HepG2 (cell line): ENCODE results near the gene NIN. TPM values are rescaled to one million over a fixed set of nuclear protein-coding genes. Genes with fewer than 3 reads are reported as not detected.
A peak's percentile ranks its signal among the peaks of the same experiment; 100 is the strongest.

Experiments used
- ATAC-seq: fragments of 200-7000 bp; cut with Tn5 transposase; 3 replicates; pipeline ENCODE4 v1.9.1; 2020; ENCODE audit warnings: mild to moderate bottlenecking, moderate library complexity
- BruUV-seq: library from RNA; stranded (reverse); fragments of 400-500 nt; replicated peaks from 2 replicates; lab custom pipeline; 2021; lab: Mats Ljungman, UMichigan
- CTCF ChIA-PET: fragments of 300-600 bp; formaldehyde crosslinking; extraction: SDS; loops from one replicate; lab custom pipeline; 2021; ENCODE audit warnings: low total read pairs, inconsistent platforms, low intra/inter-chr PET ratio; lab: Yijun Ruan, JAX
- POLR2A ChIA-PET: fragments of 350-600 bp; sonication (Branson Sonifier 250); formaldehyde crosslinking; loops from one replicate; lab custom pipeline; 2020; ENCODE audit warnings: antibody characterized with exemption, inconsistent platforms; lab: Yijun Ruan, JAX
- DNase-seq: peaks from one replicate; pipeline ENCODE4 v3.0.0-alpha.2; 2015; ENCODE audit warnings: low spot score
- FAIRE-seq: peaks from 3 replicates; lab custom pipeline; 2011; peaks lifted over from hg19 to GRCh38; lab: Jason Lieb, UNC
- H2AFZ ChIP-seq: one replicate; pipeline ENCODE4 v1.6.1; 2011; ENCODE audit warnings: low read length, inconsistent platforms
- H3K27ac ChIP-seq: fragments of 300-600 bp; 3 replicates; pipeline ENCODE4 v1.8.0; 2011; ENCODE audit warnings: mixed run types, mild to moderate bottlenecking, mixed read lengths, low read length, inconsistent platforms; ENCODE audit not compliant: insufficient read depth; ENCODE audit errors: extremely low read length
- H3K27me3 ChIP-seq, 2 experiments: fragments of 200-600 bp in 1 of 2; 2 replicates in 1 of 2; 3 replicates in 1 of 2; pipeline versions ENCODE4 v1.6.0 to v1.8.0; 2011; ENCODE audit warnings: low read length in 2 of 2, mild to moderate bottlenecking in 2 of 2, moderate library complexity in 2 of 2, inconsistent platforms in 1 of 2; ENCODE audit not compliant: insufficient read depth in 2 of 2, control insufficient read depth in 1 of 2
- H3K36me3 ChIP-seq, 2 experiments: fragments of 200-600 bp in 1 of 2; replicated peaks in 1 of 2; 2 replicates in 1 of 2; 3 replicates in 1 of 2; pipeline versions ENCODE4 v1.5.1 to v1.8.0; 2011; ENCODE audit warnings: low read length in 2 of 2, inconsistent platforms in 1 of 2; ENCODE audit not compliant: insufficient read depth in 2 of 2, control insufficient read depth in 1 of 2
- H3K4me1 ChIP-seq: 2 replicates; pipeline ENCODE4 v1.5.1; 2012; ENCODE audit warnings: low read length, inconsistent platforms; ENCODE audit not compliant: insufficient read depth
- H3K4me2 ChIP-seq: 2 replicates; pipeline ENCODE4 v1.6.0; 2011; ENCODE audit warnings: low read depth, low read length, inconsistent platforms
- H3K4me3 ChIP-seq, 3 experiments: fragments of 200-600 bp in 1 of 3; sonication (generic), shearing (Covaris generic) in 1 of 3; replicated peaks in 1 of 3; 2 replicates each; pipeline ENCODE4 v1.5.1; 2011 to 2016; ENCODE audit warnings: low read length in 3 of 3, inconsistent platforms in 2 of 3, low read depth in 2 of 3, mild to moderate bottlenecking in 2 of 3, control low read depth in 1 of 3, mixed read lengths in 1 of 3; ENCODE audit not compliant: insufficient read depth in 1 of 3
- H3K79me2 ChIP-seq: one replicate; pipeline ENCODE4 v1.6.1; 2011; ENCODE audit warnings: low read length, inconsistent platforms; ENCODE audit not compliant: insufficient read depth
- H3K9ac ChIP-seq: 2 replicates; pipeline ENCODE4 v1.6.0; 2011; ENCODE audit warnings: mild to moderate bottlenecking, low read depth, low read length, inconsistent platforms; ENCODE audit not compliant: insufficient read depth
- H3K9me3 ChIP-seq: 2 replicates; pipeline ENCODE4 v1.5.1; 2012; ENCODE audit warnings: mild to moderate bottlenecking, low read length
- H4K20me1 ChIP-seq: 2 replicates; pipeline ENCODE4 v1.6.0; 2011; ENCODE audit warnings: inconsistent platforms, mild to moderate bottlenecking, low read length, moderate library complexity; ENCODE audit not compliant: insufficient read depth
- BCL6 ChIP-seq: IDR thresholded peaks from 2 replicates; pipeline ENCODE4 v1.6.1; 2016; ENCODE audit warnings: missing genetic modification reagents, missing compliant biosample characterization
- EEA1 ChIP-seq: sonication (generic); formaldehyde crosslinking; IDR thresholded peaks from 2 replicates; pipeline ENCODE4 v1.5.1; 2020; ENCODE audit warnings: mild to moderate bottlenecking, missing genetic modification reagents, borderline replicate concordance
- WGBS: methylation state at CpG from one replicate; pipeline ENCODE4 v1.1.6; 2017; ENCODE audit warnings: low lambda C conversion rate; 5-methylcytosine and 5-hydroxymethylcytosine counted together
- in situ Hi-C: cut with HindIII; loops from 2 replicates; pipeline ENCODE4 v1.10.0; 2017; ENCODE audit warnings: low pct_unique_long_range_greater_than_20kb; ENCODE audit not compliant: extremely low pct_ligation_motif_present
- intact Hi-C: fragments of 100-400 bp; cut with micrococcal nuclease; formaldehyde crosslinking; loops from one replicate; pipeline ENCODE4 v1.10.0; 2022; ENCODE audit not compliant: unreplicated experiment
- polyA plus RNA-seq, 8 experiments: library from polyadenylated mRNA; depleted of rRNA in 3 of 8; stranded (reverse) in 7 of 8; unstranded in 1 of 8; fragments of >200 nt; fragmentation: Illumina TruSeq in 4 of 8; extraction: Trizol in 4 of 8; gene quantifications; 2 replicates each; pipeline versions ENCODE4 v1.2.1 to v1.2.3, GENCODE V29; 2011 to 2016; ENCODE audit warnings: low read depth in 4 of 8, missing spikeins in 1 of 8, mixed read lengths in 1 of 8; ENCODE audit not compliant: insufficient read depth in 1 of 8
- total RNA-seq, 5 experiments: library from RNA; depleted of rRNA; stranded (reverse); fragments of >200 nt; fragmentation: Illumina TruSeq; extraction: Trizol; gene quantifications; 2 replicates each; pipeline ENCODE4 v1.2.3, GENCODE V29; 2016; ENCODE audit warnings: low read depth in 1 of 5
- TF ChIP-seq, protein P1 (sequence below): sonication (generic); formaldehyde crosslinking; IDR thresholded peaks from 2 replicates; pipeline ENCODE4 v1.5.0; 2020; ENCODE audit warnings: mild to moderate bottlenecking, missing genetic modification reagents, borderline replicate concordance
- TF ChIP-seq, protein P2 (sequence below): IDR thresholded peaks from 2 replicates; pipeline ENCODE4 v1.4.0; 2020; ENCODE audit warnings: mild to moderate bottlenecking, missing genetic modification reagents
- TF ChIP-seq, protein P3 (sequence below): fragments of 450-650 bp; IDR thresholded peaks from 2 replicates; pipeline ENCODE4 v1.6.1; 2016

The NIN gene
- total and polyA plus RNA-seq, 2 of the 13 experiments (the other 11 are each of a cell fraction or from before 2014, with no cell fraction given): 2.8 to 9.7 TPM

DNA sequence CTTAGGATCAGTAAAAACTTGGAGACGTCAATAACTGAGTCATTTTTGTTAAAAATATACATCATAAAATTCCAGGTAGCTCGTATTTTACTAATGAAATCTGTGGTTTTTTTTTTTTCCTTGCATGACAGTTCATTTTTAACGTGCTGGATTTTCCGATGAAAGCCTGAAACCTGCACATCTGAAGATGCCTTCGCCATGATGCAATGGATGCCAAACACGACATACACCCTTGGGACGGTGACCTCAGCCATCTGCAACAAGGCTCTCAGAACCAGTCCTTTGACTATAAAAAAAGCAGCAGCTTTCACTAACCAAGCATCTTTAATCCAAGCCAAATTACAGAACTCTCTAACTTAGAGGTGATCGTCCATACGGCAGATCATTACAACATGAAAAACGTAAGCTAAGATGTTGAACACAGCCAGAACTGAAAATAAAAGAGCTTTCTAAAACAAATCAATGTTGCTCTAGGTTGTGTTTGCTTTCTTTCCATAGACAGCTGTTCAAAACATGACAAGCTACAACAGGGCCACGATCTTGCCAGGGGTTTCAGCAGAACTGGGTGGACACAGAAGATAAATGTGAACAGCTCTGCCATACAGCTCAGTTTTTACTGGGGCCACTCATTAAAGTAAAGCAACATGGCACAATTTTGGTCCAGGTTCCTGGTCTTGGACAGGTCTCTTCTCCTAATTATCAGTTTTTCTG is 7.8 kb downstream of the NIN start:
- H3K4me2 ChIP-seq: peak overlapping the region; percentile 13; the same call in 1 of the 2 replicates

DNA sequence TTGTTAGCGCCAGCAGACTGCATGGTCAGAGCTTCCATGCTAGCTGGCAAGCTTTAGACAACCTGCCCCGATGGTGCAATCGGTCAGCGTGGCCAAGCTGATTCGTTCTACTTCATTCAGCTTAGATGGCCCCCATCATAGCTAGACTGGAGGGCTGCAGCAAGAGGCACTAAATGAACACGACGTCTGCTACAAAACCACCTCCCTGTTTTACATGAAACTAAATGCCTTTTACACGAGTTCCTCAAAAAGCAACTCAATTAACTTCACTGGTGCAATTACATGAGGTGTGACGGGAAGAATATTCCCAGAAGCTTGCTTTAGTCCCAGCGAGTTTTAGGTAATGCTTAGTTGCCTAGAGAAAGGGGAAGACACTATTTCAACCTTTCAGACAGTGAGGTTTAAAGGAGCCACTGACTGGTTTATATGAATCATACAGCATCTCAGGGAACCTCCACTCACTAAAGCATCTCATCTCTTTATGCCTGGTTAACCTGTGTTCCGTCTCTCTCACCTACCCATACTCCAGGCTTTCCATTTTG is 8.4 kb downstream of the NIN start:
- H3K4me1 ChIP-seq: peaks cover 33% of the 10 kb centered on the region
- ChIA-PET POLR2A (no interaction called here), CTCF (no interaction called here)
- peaks cover 20% of the 10 kb centered on the region for H3K79me2 ChIP-seq
- no TSS peak for BruUV-seq
- DNase-seq: no peak
- no peak overlapping the region for H2AFZ ChIP-seq
- peaks cover 0 to 3% of the 10 kb centered on the region in 2 experiments; a peak in 1 of 5 replicates for H3K36me3 ChIP-seq
- no peak overlapping the region for H3K27ac ChIP-seq
- no peaks in the 10 kb centered on the region for H3K9me3 ChIP-seq
- intact Hi-C loops: no loop called here
- no peak overlapping the region for H3K4me2 ChIP-seq
- FAIRE-seq: no peak
- H4K20me1 ChIP-seq: no peaks in the 10 kb centered on the region
- 95% methylated on average over 11 of the region's 11 CpGs for WGBS
- H3K4me3 ChIP-seq: no peak overlapping the region
- no peak for ATAC-seq
- H3K9ac ChIP-seq: no peak overlapping the region
- in situ Hi-C loops: no loop called here
- no peaks in the 10 kb centered on the region for H3K27me3 ChIP-seq
- TF ChIP-seq, protein P1, sequence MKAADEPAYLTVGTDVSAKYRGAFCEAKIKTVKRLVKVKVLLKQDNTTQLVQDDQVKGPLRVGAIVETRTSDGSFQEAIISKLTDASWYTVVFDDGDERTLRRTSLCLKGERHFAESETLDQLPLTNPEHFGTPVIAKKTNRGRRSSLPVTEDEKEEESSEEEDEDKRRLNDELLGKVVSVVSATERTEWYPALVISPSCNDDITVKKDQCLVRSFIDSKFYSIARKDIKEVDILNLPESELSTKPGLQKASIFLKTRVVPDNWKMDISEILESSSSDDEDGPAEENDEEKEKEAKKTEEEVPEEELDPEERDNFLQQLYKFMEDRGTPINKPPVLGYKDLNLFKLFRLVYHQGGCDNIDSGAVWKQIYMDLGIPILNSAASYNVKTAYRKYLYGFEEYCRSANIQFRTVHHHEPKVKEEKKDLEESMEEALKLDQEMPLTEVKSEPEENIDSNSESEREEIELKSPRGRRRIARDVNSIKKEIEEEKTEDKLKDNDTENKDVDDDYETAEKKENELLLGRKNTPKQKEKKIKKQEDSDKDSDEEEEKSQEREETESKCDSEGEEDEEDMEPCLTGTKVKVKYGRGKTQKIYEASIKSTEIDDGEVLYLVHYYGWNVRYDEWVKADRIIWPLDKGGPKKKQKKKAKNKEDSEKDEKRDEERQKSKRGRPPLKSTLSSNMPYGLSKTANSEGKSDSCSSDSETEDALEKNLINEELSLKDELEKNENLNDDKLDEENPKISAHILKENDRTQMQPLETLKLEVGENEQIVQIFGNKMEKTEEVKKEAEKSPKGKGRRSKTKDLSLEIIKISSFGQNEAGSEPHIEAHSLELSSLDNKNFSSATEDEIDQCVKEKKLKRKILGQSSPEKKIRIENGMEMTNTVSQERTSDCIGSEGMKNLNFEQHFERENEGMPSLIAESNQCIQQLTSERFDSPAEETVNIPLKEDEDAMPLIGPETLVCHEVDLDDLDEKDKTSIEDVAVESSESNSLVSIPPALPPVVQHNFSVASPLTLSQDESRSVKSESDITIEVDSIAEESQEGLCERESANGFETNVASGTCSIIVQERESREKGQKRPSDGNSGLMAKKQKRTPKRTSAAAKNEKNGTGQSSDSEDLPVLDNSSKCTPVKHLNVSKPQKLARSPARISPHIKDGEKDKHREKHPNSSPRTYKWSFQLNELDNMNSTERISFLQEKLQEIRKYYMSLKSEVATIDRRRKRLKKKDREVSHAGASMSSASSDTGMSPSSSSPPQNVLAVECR: no peak
- TF ChIP-seq, protein P2, sequence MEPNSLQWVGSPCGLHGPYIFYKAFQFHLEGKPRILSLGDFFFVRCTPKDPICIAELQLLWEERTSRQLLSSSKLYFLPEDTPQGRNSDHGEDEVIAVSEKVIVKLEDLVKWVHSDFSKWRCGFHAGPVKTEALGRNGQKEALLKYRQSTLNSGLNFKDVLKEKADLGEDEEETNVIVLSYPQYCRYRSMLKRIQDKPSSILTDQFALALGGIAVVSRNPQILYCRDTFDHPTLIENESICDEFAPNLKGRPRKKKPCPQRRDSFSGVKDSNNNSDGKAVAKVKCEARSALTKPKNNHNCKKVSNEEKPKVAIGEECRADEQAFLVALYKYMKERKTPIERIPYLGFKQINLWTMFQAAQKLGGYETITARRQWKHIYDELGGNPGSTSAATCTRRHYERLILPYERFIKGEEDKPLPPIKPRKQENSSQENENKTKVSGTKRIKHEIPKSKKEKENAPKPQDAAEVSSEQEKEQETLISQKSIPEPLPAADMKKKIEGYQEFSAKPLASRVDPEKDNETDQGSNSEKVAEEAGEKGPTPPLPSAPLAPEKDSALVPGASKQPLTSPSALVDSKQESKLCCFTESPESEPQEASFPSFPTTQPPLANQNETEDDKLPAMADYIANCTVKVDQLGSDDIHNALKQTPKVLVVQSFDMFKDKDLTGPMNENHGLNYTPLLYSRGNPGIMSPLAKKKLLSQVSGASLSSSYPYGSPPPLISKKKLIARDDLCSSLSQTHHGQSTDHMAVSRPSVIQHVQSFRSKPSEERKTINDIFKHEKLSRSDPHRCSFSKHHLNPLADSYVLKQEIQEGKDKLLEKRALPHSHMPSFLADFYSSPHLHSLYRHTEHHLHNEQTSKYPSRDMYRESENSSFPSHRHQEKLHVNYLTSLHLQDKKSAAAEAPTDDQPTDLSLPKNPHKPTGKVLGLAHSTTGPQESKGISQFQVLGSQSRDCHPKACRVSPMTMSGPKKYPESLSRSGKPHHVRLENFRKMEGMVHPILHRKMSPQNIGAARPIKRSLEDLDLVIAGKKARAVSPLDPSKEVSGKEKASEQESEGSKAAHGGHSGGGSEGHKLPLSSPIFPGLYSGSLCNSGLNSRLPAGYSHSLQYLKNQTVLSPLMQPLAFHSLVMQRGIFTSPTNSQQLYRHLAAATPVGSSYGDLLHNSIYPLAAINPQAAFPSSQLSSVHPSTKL: no peak
- TF ChIP-seq EEA1 (CRISPR knock-in tag): no peak

More for the DNA sequence above, 7.8 kb downstream of the NIN start:
- Histone ChIP-seq H3K36me3 (peaks cover 0 to 3% of the 10 kb centered on the region in 2 experiments; a peak in 1 of 5 replicates), H3K9me3 (no peaks in the 10 kb centered on the region), H3K27me3 (no peaks in the 10 kb centered on the region), H4K20me1 (no peaks in the 10 kb centered on the region), H3K4me3 (no peak overlapping the region), H3K27ac (no peak overlapping the region), H3K79me2 (peaks cover 25% of the 10 kb centered on the region), H3K4me1 (peaks cover 38% of the 10 kb centered on the region), H2AFZ (no peak overlapping the region), H3K9ac (no peak overlapping the region)
- WGBS: 94% methylated on average over 11 of the region's 11 CpGs
- intact Hi-C loops (no loop called here), in situ Hi-C loops (no loop called here)
- TF ChIP-seq BCL6 (CRISPR knock-in tag): 0 out of 2 replicates have a peak, but pooled peaks have one; percentile 28
- TF ChIP-seq, protein P3, sequence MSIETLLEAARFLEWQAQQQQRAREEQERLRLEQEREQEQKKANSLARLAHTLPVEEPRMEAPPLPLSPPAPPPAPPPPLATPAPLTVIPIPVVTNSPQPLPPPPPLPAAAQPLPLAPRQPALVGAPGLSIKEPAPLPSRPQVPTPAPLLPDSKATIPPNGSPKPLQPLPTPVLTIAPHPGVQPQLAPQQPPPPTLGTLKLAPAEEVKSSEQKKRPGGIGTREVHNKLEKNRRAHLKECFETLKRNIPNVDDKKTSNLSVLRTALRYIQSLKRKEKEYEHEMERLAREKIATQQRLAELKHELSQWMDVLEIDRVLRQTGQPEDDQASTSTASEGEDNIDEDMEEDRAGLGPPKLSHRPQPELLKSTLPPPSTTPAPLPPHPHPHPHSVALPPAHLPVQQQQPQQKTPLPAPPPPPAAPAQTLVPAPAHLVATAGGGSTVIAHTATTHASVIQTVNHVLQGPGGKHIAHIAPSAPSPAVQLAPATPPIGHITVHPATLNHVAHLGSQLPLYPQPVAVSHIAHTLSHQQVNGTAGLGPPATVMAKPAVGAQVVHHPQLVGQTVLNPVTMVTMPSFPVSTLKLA: no peak
- ATAC-seq: peak; percentile 46; the same call in 1 of the 3 replicates
- no TSS peak for BruUV-seq
- no peak for DNase-seq
- FAIRE-seq: no peak
- CTCF ChIA-PET: no interaction called here
- POLR2A ChIA-PET: no interaction called here
